ENCODE results near the gene XPR1. TPM values are rescaled to one million over a fixed set of nuclear protein-coding genes. Genes with fewer than 3 reads are reported as not detected.

Gene XPR1
- total and polyA plus RNA-seq, 2 of the 8 experiments (the other 6 are each of a cell fraction or from before 2014, with no cell fraction given): 28.6 to 43.9 TPM

- TF ChIP-seq CHD7 (IDR thresholded peaks at IDR 0.05; ENCODE audit: insufficient replicate concordance, low read length) (no peak), ASH2L (IDR thresholded peaks at IDR 0.05; ENCODE audit: low read length) (no peak), EP300 (IDR thresholded peaks at IDR 0.05; ENCODE audit: borderline replicate concordance in 1 of 2, low read depth in 2 of 2, low read length in 2 of 2) (no peak), JUN (IDR thresholded peaks at IDR 0.05; ENCODE audit: low read depth, low read length) (no peak), SUZ12 (IDR thresholded peaks at IDR 0.05; ENCODE audit: low read length) (no peak), SP1 (IDR thresholded peaks at IDR 0.05; ENCODE audit: low read depth, low read length) (no peak), CBX8 (IDR thresholded peaks at IDR 0.05; ENCODE audit: borderline replicate concordance, low read depth, low read length) (no peak), MAFK (IDR thresholded peaks at IDR 0.05; ENCODE audit: low read depth, low read length) (no peak), CHD2 (IDR thresholded peaks at IDR 0.05; ENCODE audit: low read length) (no peak)
- TF ChIP-seq, protein P1, sequence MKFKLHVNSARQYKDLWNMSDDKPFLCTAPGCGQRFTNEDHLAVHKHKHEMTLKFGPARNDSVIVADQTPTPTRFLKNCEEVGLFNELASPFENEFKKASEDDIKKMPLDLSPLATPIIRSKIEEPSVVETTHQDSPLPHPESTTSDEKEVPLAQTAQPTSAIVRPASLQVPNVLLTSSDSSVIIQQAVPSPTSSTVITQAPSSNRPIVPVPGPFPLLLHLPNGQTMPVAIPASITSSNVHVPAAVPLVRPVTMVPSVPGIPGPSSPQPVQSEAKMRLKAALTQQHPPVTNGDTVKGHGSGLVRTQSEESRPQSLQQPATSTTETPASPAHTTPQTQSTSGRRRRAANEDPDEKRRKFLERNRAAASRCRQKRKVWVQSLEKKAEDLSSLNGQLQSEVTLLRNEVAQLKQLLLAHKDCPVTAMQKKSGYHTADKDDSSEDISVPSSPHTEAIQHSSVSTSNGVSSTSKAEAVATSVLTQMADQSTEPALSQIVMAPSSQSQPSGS (IDR thresholded peaks at IDR 0.05; ENCODE audit: low read length): no peak
These were observed 297.6 kb downstream of the XPR1 start (continued) for GRCh38 chr1:180929389-180929788.

Measured in H1 (cell line).